Panc1 (cell line): Measurements from ENCODE around the gene PHF2.

ENCODE experiments used
- CTCF ChIP-seq: fragments of 450-650 bp; IDR thresholded peaks from 2 replicates; pipeline ENCODE4 v1.5.1; 2017; ENCODE audit warnings: mild to moderate bottlenecking
- POLR2AphosphoS5 ChIP-seq: IDR thresholded peaks from 2 replicates; pipeline ENCODE4 v1.6.1; 2012; ENCODE audit warnings: mild to moderate bottlenecking, low read depth, low read length, moderate library complexity
- REST ChIP-seq, 2 experiments: IDR thresholded peaks; 2 replicates each; pipeline ENCODE4 v1.6.1; 2011 to 2012; ENCODE audit warnings: low read depth in 2 of 2, control low read depth in 1 of 2, low read length in 1 of 2, mild to moderate bottlenecking in 1 of 2, moderate library complexity in 1 of 2; ENCODE audit not compliant: insufficient read depth in 1 of 2
- TCF7L2 ChIP-seq: IDR thresholded peaks from 2 replicates; pipeline ENCODE4 v1.6.1; 2011; ENCODE audit warnings: mild to moderate bottlenecking, low read depth, low read length, inconsistent platforms

GRCh38 chr9:93586290-93587057 is 10.1 kb downstream of the PHF2 start:
- TF ChIP-seq CTCF, result no peak
- no peak for TF ChIP-seq REST (IDR thresholded peaks at IDR 0.05; ENCODE audit: insufficient read depth in 1 of 2, low read depth in 2 of 2, low read length in 1 of 2)
- TF ChIP-seq TCF7L2, result no peak
- no peak for TF ChIP-seq POLR2AphosphoS5
